MM.1S (cell line): Measurements from ENCODE around the gene LOXL1.

Experiments
- DNase-seq: peaks from one replicate; pipeline ENCODE4 v3.0.0-alpha.2; 2015
- H2AFZ ChIP-seq: fragments of 300-600 bp; sonication (generic); 2 replicates; pipeline ENCODE4 v1.6.0; 2016; ENCODE audit warnings: antibody characterized with exemption, low read length
- H3F3A ChIP-seq: fragments of 300-600 bp; sonication (generic); 2 replicates; pipeline ENCODE4 v1.6.1; 2016; ENCODE audit warnings: mild to moderate bottlenecking, antibody characterized with exemption, low read length, moderate library complexity, mixed read lengths; ENCODE audit not compliant: insufficient read depth
- H3K27ac ChIP-seq: fragments of 300-600 bp; sonication (generic); 2 replicates; pipeline ENCODE4 v1.5.1; 2016; ENCODE audit warnings: mild to moderate bottlenecking, low read length
- H3K27me3 ChIP-seq: fragments of 300-600 bp; sonication (generic); replicated peaks from 2 replicates; pipeline ENCODE4 v1.6.0; 2016; ENCODE audit warnings: low read length; ENCODE audit not compliant: insufficient read depth
- H3K36me3 ChIP-seq: fragments of 300-600 bp; sonication (generic); replicated peaks from 2 replicates; pipeline ENCODE4 v1.6.1; 2016; ENCODE audit warnings: mild to moderate bottlenecking, low read length, mixed read lengths; ENCODE audit not compliant: insufficient read depth
- H3K4me1 ChIP-seq: fragments of 300-600 bp; sonication (generic); 2 replicates; pipeline ENCODE4 v1.6.1; 2016; ENCODE audit warnings: low read length, mixed read lengths
- H3K4me2 ChIP-seq: fragments of 300-600 bp; sonication (generic); 2 replicates; pipeline ENCODE4 v1.6.0; 2016; ENCODE audit warnings: low read depth, low read length
- H3K4me3 ChIP-seq: fragments of 300-600 bp; sonication (generic); 2 replicates; pipeline ENCODE4 v1.5.1; 2016; ENCODE audit warnings: low read length, mixed read lengths
- H3K79me2 ChIP-seq: fragments of 300-600 bp; sonication (generic); 2 replicates; pipeline ENCODE4 v1.6.1; 2016; ENCODE audit warnings: mixed run types, low read length, mixed read lengths
- H3K9ac ChIP-seq: fragments of 300-600 bp; sonication (generic); 2 replicates; pipeline ENCODE4 v1.6.1; 2016; ENCODE audit warnings: low read length, mixed read lengths
- H3K9me2 ChIP-seq: fragments of 300-600 bp; sonication (generic); replicated peaks from 2 replicates; pipeline ENCODE4 v1.6.1; 2016; ENCODE audit warnings: mild to moderate bottlenecking, low read length, mixed read lengths; ENCODE audit not compliant: insufficient read depth
- H3K9me3 ChIP-seq: fragments of 300-600 bp; sonication (generic); replicated peaks from 2 replicates; pipeline ENCODE4 v1.6.1; 2016; ENCODE audit warnings: mild to moderate bottlenecking, low read length, mixed read lengths; ENCODE audit not compliant: insufficient read depth
- H4K20me1 ChIP-seq: fragments of 300-600 bp; sonication (generic); 2 replicates; pipeline ENCODE4 v1.6.1; 2016; ENCODE audit warnings: mild to moderate bottlenecking, low read length, moderate library complexity, mixed read lengths; ENCODE audit not compliant: insufficient read depth
- CTCF ChIP-seq: fragments of 300-600 bp; sonication (generic); IDR thresholded peaks from 2 replicates; pipeline ENCODE4 v1.5.1; 2016; ENCODE audit warnings: antibody characterized with exemption, low read length, mixed read lengths
- EZH2 ChIP-seq: fragments of 300-600 bp; sonication (generic); optimal IDR thresholded peaks from 2 replicates; pipeline ENCODE3; 2017; ENCODE audit warnings: low read depth, mild to moderate bottlenecking, antibody characterized with exemption, low read length, mixed read lengths
- EZH2phosphoT487 ChIP-seq: fragments of 300-600 bp; sonication (generic); IDR thresholded peaks from 2 replicates; pipeline ENCODE4 v1.6.1; 2018; ENCODE audit warnings: antibody characterized with exemption, low read length

Gene LOXL1

GRCh38 chr15:73955326-73955725 is 29.1 kb downstream of the LOXL1 start:
- no peaks in the 10 kb centered on the region for H3K9me3 ChIP-seq
- peaks cover 20% of the 10 kb centered on the region for H3K4me1 ChIP-seq
- no peak overlapping the region for H3K9ac ChIP-seq
- peaks cover 13% of the 10 kb centered on the region for H3F3A ChIP-seq
- H4K20me1 ChIP-seq, result no peaks in the 10 kb centered on the region
- TF ChIP-seq EZH2 (no peak), EZH2phosphoT487 (no peak), CTCF (no peak)
- H2AFZ ChIP-seq, result no peak overlapping the region
- no peak for DNase-seq
- no peaks in the 10 kb centered on the region for H3K27me3 ChIP-seq
- H3K4me2 ChIP-seq, result no peak overlapping the region
- no peaks in the 10 kb centered on the region for H3K9me2 ChIP-seq
- H3K36me3 ChIP-seq, result no peaks in the 10 kb centered on the region
- no peak overlapping the region for H3K4me3 ChIP-seq
- no peak overlapping the region for H3K27ac ChIP-seq
- no peaks in the 10 kb centered on the region for H3K79me2 ChIP-seq

GRCh38 chr15:73955861-73956742 is 29.8 kb downstream of the LOXL1 start:
- no peak overlapping the region for H3K9ac ChIP-seq
- no peaks in the 10 kb centered on the region for H3K27me3 ChIP-seq
- peaks cover 20% of the 10 kb centered on the region for H3K4me1 ChIP-seq
- DNase-seq, result no peak
- H3K4me3 ChIP-seq, result no peak overlapping the region
- H3K9me3 ChIP-seq, result no peaks in the 10 kb centered on the region
- H3K79me2 ChIP-seq, result no peaks in the 10 kb centered on the region
- no peaks in the 10 kb centered on the region for H4K20me1 ChIP-seq
- no peak overlapping the region for H2AFZ ChIP-seq
- no peak overlapping the region for H3K27ac ChIP-seq
- peaks cover 13% of the 10 kb centered on the region for H3F3A ChIP-seq
- H3K9me2 ChIP-seq, result no peaks in the 10 kb centered on the region
- no peak overlapping the region for H3K4me2 ChIP-seq
- no peaks in the 10 kb centered on the region for H3K36me3 ChIP-seq
- TF ChIP-seq CTCF (no peak), EZH2phosphoT487 (no peak), EZH2 (no peak)

DNA sequence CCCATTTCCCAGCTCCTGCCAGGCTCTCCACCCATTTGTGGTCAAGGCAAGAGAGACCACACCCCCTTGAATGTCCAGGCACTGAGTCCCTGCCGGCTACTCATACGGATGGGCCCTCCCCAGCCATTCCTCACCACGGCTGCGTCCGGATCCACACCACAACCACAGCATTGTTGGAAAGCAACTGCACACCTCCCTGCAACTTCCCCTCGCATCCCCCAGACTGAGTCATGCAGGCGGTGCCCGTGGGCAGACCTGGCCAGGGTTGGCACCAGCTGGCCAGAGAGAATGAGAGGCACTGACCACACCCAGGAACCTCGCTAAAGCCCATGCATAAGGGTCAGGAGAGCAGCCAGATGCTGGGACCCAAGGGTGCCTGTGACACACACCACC is 30.5 kb downstream of the LOXL1 start:
- no peaks in the 10 kb centered on the region for H3K79me2 ChIP-seq
- H3K36me3 ChIP-seq, result no peaks in the 10 kb centered on the region
- peaks cover 14% of the 10 kb centered on the region for H3K4me1 ChIP-seq
- no peak overlapping the region for H3K4me2 ChIP-seq
- TF ChIP-seq CTCF (no peak), EZH2phosphoT487 (no peak), EZH2 (no peak)
- H3F3A ChIP-seq, result peaks cover 13% of the 10 kb centered on the region
- H2AFZ ChIP-seq, result no peak overlapping the region
- no peak overlapping the region for H3K9ac ChIP-seq
- H3K27me3 ChIP-seq, result no peaks in the 10 kb centered on the region
- DNase-seq, result no peak
- H3K4me3 ChIP-seq, result no peak overlapping the region
- no peak overlapping the region for H3K27ac ChIP-seq
- no peaks in the 10 kb centered on the region for H4K20me1 ChIP-seq
- no peaks in the 10 kb centered on the region for H3K9me2 ChIP-seq
- H3K9me3 ChIP-seq, result no peaks in the 10 kb centered on the region
